H1 (cell line): Measurements from ENCODE around the gene HMCES.

Experiments used
- CHD2 ChIP-seq: IDR thresholded peaks from 2 replicates; pipeline ENCODE4 v1.6.1; 2012; ENCODE audit warnings: low read length, improper control_type of control experiment
- CTCF ChIP-seq, 3 experiments: IDR thresholded peaks; 1 replicate in 2 of 3; 2 replicates in 1 of 3; pipeline versions ENCODE4 v1.5.1 to v1.6.1; 2011; ENCODE audit warnings: low read length in 3 of 3, mild to moderate bottlenecking in 3 of 3, inconsistent platforms in 2 of 3, low read depth in 1 of 3, moderate library complexity in 1 of 3; ENCODE audit not compliant: insufficient read depth in 1 of 3; ENCODE audit errors: control extremely low read depth in 1 of 3
- EZH2 ChIP-seq: fragments of 200-600 bp; sonication (generic); IDR thresholded peaks from 2 replicates; pipeline ENCODE4 v1.7.1; 2012; ENCODE audit warnings: low read depth, mild to moderate bottlenecking, moderate library complexity, low read length, inconsistent platforms; ENCODE audit not compliant: severe bottlenecking
- MAX ChIP-seq: IDR thresholded peaks from 2 replicates; pipeline ENCODE4 v1.6.1; 2012; ENCODE audit warnings: inconsistent platforms
- POLR2A ChIP-seq, 2 experiments: IDR thresholded peaks; 1 replicate in 1 of 2; 2 replicates in 1 of 2; pipeline ENCODE4 v1.6.1; 2011; ENCODE audit warnings: low read depth in 2 of 2, low read length in 2 of 2, mild to moderate bottlenecking in 2 of 2; ENCODE audit errors: control extremely low read depth in 1 of 2
- RBBP5 ChIP-seq: IDR thresholded peaks from 2 replicates; pipeline ENCODE4 v1.7.1; 2012; ENCODE audit warnings: low read depth, mild to moderate bottlenecking, inconsistent platforms, low read length, moderate library complexity, borderline replicate concordance
- SUZ12 ChIP-seq: fragments of 200-600 bp; sonication (generic); IDR thresholded peaks from 2 replicates; pipeline ENCODE4 v1.6.1; 2012; ENCODE audit warnings: mild to moderate bottlenecking, inconsistent platforms, low read length, moderate library complexity, mixed read lengths

- TF ChIP-seq MAX (no peak), CHD2 (no peak), RBBP5 (no peak), SUZ12 (no peak), POLR2A (IDR thresholded peaks at IDR 0.05; ENCODE audit: control extremely low read depth in 1 of 2, low read depth in 2 of 2, low read length in 2 of 2) (no peak), CTCF (IDR thresholded peaks at IDR 0.05; ENCODE audit: control extremely low read depth in 1 of 3, insufficient read depth in 1 of 3, low read depth in 1 of 3, low read length in 3 of 3) (no peak), EZH2 (no peak)
Measured at GRCh38 chr3:129321887-129322286, 43.2 kb downstream of the HMCES start.
